WTC11 (cell line): ENCODE results near the gene NCK1.

ENCODE experiments used
- ATF3 ChIP-seq: sonication (generic); formaldehyde crosslinking; conservative IDR thresholded peaks from 2 replicates; pipeline ENCODE4 v1.8.1; 2022; ENCODE audit warnings: mild to moderate bottlenecking, missing genetic modification reagents
- CREM ChIP-seq: sonication (generic); formaldehyde crosslinking; IDR thresholded peaks from 2 replicates; pipeline ENCODE4 v1.8.1; 2022; ENCODE audit warnings: mild to moderate bottlenecking, missing genetic modification reagents, moderate library complexity
- CTCF ChIP-seq: fragments of 200-600 bp; IDR thresholded peaks from 2 replicates; pipeline ENCODE4 v1.8.0; 2022; ENCODE audit warnings: antibody characterized with exemption
- E2F1 ChIP-seq: sonication (generic); formaldehyde crosslinking; IDR thresholded peaks from 2 replicates; pipeline ENCODE4 v1.8.0; 2022; ENCODE audit warnings: mild to moderate bottlenecking, missing genetic modification reagents
- ELF4 ChIP-seq: sonication (generic); formaldehyde crosslinking; IDR thresholded peaks from 2 replicates; pipeline ENCODE4 v1.8.1; 2022; ENCODE audit warnings: low read depth, mild to moderate bottlenecking, moderate library complexity, missing genetic modification reagents
- GTF2I ChIP-seq: fragments of 250-450 bp; sonication (Bioruptor Pico); conservative IDR thresholded peaks from 2 replicates; pipeline ENCODE4 v1.4.0; 2021; ENCODE audit warnings: mild to moderate bottlenecking
- JUN ChIP-seq: sonication (generic); formaldehyde crosslinking; IDR thresholded peaks from 2 replicates; pipeline ENCODE4 v1.8.0; 2023; ENCODE audit warnings: mild to moderate bottlenecking, missing genetic modification reagents
- MAX ChIP-seq: sonication (generic); formaldehyde crosslinking; IDR thresholded peaks from 2 replicates; pipeline ENCODE4 v1.8.0; 2022; ENCODE audit warnings: mild to moderate bottlenecking, missing genetic modification reagents
- NFE2L1 ChIP-seq: sonication (generic); formaldehyde crosslinking; IDR thresholded peaks from 2 replicates; pipeline ENCODE4 v1.8.1; 2023; ENCODE audit warnings: missing genetic modification reagents
- SP1 ChIP-seq: sonication (generic); formaldehyde crosslinking; conservative IDR thresholded peaks from 2 replicates; pipeline ENCODE4 v1.8.1; 2022; ENCODE audit warnings: missing genetic modification reagents
- STAT6 ChIP-seq: sonication (generic); formaldehyde crosslinking; conservative IDR thresholded peaks from 2 replicates; pipeline ENCODE4 v1.8.1; 2023; ENCODE audit warnings: mild to moderate bottlenecking, low read depth, missing genetic modification reagents, moderate library complexity
- ZSCAN18 ChIP-seq: fragments of 250-450 bp; sonication (Bioruptor Pico); IDR thresholded peaks from 2 replicates; pipeline ENCODE4 v2.1.2; 2022; ENCODE audit warnings: mild to moderate bottlenecking, moderate library complexity

- TF ChIP-seq NFE2L1 (no peak), CTCF (no peak), SP1 (CRISPR knock-in tag) (no peak), ATF3 (CRISPR knock-in tag) (no peak), E2F1 (CRISPR knock-in tag) (no peak), ELF4 (CRISPR knock-in tag) (no peak), STAT6 (CRISPR knock-in tag) (no peak), GTF2I (CRISPR knock-in tag) (no peak), JUN (CRISPR knock-in tag) (no peak), MAX (no peak), ZSCAN18 (CRISPR knock-in tag) (no peak), CREM (CRISPR knock-in tag) (no peak)
Measured at GRCh38 chr3:136909187-136909586, 47.2 kb downstream of the NCK1 start.
